ENCODE results near the gene PLPPR1.

DNA sequence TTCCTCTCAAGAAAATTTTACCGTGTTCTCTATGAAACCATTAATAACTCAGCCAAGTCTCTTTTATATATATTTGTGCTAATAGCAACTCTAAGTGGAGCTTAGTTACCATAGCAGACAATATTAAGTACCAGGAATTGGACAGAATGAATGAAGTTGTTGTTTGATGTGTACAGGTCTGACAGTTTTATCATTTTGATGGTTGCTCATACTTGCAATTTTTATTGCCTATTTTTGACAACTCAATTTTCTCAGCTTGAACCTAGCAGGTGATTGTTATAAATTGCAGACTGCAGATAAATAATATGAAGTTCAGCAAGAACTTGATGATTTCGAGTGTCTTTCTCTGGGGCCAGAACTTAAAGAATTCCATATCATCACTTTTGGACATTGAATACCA, 163.2 kb downstream of the PLPPR1 start:
- TF ChIP-seq, protein P1, sequence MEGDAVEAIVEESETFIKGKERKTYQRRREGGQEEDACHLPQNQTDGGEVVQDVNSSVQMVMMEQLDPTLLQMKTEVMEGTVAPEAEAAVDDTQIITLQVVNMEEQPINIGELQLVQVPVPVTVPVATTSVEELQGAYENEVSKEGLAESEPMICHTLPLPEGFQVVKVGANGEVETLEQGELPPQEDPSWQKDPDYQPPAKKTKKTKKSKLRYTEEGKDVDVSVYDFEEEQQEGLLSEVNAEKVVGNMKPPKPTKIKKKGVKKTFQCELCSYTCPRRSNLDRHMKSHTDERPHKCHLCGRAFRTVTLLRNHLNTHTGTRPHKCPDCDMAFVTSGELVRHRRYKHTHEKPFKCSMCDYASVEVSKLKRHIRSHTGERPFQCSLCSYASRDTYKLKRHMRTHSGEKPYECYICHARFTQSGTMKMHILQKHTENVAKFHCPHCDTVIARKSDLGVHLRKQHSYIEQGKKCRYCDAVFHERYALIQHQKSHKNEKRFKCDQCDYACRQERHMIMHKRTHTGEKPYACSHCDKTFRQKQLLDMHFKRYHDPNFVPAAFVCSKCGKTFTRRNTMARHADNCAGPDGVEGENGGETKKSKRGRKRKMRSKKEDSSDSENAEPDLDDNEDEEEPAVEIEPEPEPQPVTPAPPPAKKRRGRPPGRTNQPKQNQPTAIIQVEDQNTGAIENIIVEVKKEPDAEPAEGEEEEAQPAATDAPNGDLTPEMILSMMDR (IDR thresholded peaks at IDR 0.05) = no peak
- no peak for TF ChIP-seq POLR2A (IDR thresholded peaks at IDR 0.05)
